Cerebellar nuclear complex (tissue), 1 donor: Measurements from ENCODE around the gene OPCML.

Experiments used
- DNase-seq, 2 experiments: peaks; one replicate each; lab custom pipeline; 2025; lab: John Stamatoyannopoulos, UW

The OPCML gene

DNA sequence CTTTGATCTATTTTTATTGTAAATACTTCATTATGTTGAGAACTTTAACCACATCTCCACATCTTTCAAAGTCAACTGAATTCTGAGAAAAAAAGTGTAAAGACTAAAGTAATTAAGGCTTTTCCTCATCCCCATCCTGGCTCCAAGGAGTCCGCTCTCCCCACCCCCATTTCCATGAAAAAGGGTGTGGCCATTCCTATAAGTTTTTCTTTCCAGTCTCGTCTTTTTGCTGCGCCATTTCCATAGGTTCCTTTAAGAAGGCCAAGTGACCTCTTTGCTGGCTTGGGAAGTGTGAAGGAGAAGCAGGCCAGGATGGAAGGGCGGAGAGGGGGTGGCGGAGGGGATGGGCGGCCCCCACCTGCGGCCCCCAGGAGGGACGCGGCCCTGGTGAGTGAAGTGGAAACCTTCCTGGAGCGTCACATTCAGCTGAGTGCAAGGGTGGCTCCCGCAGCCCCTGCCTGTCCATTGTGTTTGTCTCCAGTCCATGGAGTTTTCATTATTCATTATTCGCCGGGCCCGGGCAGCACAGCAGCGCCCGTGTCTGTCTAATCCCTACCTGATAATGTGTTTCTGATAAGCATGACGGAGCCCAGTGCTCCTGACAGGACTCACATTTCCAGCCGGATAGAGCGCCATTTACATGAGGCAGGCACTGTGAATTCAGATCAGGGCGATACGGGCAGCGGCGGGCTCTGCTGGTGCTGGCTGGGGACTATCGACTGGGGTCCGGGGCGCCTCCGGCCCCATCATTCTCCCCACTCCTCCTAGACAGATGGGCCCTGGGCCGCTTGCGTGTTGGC, 739.8 kb downstream of the OPCML start:
- DNase-seq = no peak

DNA sequence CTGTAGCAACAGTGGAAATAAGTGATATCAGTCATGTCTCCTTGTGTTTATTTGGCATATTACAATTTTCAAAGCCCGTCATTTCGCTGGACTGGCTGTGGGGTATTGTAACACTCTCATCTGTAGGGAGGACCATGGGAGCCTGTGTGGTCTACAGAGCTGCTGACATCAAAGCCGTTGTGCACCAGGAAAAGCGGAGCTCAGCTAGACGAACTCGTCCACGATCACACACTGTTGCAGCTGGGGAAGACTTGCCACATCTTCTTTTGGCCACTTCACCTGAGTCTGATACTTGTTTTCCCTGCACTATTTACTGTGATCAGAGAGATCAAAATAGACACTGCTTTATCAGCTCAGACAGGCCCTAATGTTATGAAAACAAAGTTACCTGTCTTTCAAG, 741.3 kb downstream of the OPCML start:
- DNase-seq = no peak

DNA sequence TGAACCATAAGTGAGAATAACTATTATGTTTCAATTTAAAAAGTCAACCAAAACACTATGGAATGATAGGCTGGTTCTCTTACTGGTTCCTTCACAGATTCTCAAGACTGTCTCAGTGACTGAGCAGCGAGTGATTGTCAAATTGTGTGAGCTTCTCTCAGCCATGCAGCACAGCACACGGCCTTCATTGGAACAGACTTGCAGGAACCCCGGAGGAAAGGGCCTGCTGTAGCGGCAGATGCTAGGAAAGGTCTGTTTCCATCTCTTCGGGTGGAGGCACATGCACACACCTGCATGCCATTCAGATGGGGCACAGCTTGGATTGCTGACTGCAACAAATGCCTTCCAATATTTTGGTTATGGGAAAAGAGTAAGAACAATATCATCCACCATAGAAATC, 741.8 kb downstream of the OPCML start:
- DNase-seq = no peak

DNA sequence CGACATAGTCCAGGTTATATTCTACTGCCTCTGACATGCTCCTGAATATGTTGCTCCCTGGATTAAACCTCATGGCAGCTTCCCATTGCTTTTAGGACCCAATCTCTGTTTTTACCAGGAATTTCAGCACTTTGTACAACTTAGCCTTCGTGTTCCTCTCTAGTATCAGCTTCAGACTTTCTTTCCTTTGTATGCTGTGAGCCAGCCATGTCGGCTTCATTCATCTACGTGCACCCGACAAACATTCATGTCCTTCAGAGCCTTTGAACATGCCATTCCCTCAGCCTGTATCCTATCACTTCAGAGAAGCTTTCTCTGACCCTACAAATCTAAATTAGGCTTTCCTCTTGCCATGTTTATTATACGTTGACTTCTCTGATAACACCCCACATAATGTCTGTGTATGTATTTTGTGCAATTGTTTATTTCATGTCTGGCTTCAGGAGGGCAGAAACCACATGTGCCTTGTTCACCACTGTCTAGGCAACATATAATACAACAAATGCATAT, 743.4 kb downstream of the OPCML start:
- DNase-seq = no peak

DNA sequence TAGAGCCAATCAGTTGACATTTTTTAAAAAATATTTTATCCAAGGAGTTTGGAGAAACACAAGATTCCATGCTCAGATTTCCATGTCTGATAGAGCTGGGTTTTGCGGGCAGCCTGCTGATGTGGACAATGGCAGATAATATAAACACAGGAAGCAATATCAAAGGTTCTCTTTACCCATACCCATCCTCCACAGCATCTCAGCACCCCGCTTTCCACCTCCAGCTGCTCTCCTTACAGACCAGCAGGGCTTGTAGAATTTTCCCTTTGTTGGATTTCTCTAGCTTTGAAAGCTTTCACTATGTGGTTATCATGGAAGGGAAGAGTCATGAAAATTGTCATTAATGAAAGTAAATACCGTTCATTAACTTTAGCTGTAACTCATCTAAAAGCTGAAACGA, 746.4 kb downstream of the OPCML start:
- no peak for DNase-seq

DNA sequence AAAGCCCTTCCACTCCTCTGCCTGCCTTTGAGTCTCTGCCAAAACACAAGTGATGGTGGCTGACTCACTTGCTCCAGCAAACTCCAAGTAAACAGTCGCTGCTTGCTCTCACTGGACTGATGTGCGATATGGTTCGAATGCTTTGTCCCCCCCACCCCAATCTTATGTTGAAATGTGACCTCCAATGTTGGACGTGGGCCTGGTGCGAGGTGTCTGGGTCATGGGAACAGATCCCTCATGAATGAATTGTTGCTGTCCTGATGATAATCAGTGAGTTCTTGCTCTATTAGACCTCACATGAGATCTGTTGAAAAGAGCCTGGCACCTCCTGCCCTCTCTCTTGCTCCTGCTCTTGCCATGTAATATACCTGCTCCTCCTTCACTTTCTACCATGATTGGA, 747.9 kb downstream of the OPCML start:
- no peak for DNase-seq

DNA sequence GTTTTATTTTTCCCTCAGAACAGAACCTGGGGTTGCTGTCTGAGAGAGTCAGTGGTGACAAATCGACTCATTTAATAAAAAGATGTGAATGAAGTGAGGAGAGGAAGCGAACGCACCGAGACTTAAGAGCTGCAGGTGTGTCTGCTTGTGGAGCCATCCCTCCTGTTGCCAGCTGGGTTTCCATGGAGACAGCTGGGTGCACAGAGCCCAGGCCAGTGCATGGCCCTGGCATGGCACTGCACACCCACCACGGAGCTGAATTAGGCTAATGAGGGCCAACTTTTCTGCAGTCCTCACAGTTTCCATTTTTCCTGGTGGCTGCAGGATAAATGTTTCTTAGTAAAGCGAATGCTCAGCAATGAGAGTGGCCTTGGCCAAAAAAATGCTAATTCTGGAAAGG, 750.2 kb downstream of the OPCML start:
- DNase-seq = peak in 1 of 2 experiments; percentile 32

DNA sequence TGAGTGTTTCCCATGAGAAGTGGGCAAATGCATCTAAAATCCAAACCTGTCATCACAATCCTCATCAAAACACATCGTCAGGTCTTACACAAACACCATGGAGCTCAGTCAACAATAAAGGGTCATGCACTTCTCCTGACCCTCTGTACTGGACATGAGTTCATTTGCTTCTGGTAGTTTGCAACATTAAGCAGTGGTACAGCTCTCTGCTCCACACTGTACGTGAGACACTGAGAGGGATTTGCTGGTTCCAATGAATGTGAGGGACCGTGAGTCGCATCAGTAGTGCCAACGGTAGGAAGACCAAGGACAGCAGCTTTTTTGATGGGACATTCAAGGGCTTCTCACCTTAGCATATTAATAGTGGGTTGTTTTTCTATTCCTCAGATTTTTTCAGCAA, 752.3 kb downstream of the OPCML start:
- peak in 1 of 2 experiments; percentile 35 for DNase-seq

DNA sequence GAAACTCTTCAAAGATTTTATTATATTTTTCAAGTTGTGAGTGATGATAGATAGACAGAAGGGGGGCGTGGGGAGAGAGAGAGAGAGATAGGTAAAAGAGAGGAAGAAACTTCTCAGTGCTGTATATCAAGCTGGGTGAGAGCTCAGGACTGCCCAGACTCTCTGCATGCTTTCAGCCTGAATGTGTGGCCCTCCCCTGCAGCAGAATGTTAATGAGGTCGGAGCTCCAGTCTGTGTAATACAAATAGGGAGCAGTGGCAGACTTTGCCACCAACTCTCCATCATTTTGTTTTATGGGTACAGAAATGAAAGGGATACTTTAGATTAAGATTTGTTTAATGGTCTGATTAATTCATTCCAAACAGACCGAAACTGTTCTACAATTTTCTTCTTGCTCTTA, 752.8 kb downstream of the OPCML start:
- DNase-seq = peak; percentile 11 to 35

DNA sequence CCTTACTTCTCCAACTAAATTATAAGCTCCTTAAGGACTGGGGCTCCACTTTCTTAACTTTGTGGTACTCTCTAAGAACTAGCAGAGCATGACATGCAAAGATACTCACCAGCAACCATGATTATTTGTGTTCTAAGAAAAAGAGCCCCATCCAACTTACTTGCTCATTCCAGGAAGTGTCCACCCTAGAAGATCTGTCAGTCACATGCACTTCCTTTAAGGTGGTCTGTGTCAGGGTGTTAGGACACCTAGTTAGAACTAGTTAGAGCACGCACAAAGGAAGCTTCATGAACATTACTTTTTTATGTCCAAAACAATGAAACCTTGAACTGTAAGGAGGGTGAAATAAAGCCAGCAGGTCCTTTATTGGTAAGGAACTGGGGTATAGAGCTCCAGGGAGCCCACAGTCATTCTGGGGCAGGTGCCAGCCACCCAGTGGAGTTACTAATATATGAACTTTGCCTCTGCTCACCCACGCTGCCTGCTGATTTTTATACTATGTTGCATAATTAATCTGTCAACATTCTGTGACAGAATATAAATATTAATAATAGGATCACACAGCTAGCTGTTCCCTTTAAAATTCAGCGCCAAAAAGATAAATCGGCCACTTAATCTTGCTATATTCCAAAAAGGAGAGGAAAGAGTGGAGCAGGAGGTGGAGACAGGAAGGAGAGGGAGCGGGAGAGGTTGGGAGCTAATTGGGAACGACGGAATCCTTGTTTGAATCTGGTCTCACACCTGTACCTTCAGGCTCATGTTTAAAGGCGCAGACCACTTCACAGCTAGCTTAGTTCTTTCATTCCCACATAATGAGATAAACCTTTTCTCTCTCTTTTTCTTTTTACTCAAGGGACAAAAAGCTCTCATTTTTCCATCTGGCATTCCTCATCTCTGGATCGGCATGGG, 755.0 kb downstream of the OPCML start:
- DNase-seq = no peak

DNA sequence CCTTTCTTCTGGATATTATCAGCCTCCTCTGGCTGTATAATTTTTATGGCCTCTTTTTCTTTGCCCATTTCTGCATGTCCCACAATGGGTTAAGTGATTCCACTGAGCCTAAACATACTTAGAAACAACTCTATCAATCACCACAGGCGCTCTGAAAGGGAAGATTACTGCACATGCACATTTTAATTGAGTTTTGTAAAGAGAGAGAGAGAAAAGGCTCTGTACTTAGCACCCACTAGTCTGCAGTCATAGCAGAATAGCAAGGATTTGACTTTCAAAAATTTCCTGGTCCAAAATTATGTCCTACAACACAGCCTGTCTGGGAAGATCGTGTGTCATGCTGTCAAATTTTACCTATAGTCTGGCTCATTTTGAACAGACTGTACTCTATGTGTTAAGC, 758.5 kb downstream of the OPCML start:
- no peak for DNase-seq

DNA sequence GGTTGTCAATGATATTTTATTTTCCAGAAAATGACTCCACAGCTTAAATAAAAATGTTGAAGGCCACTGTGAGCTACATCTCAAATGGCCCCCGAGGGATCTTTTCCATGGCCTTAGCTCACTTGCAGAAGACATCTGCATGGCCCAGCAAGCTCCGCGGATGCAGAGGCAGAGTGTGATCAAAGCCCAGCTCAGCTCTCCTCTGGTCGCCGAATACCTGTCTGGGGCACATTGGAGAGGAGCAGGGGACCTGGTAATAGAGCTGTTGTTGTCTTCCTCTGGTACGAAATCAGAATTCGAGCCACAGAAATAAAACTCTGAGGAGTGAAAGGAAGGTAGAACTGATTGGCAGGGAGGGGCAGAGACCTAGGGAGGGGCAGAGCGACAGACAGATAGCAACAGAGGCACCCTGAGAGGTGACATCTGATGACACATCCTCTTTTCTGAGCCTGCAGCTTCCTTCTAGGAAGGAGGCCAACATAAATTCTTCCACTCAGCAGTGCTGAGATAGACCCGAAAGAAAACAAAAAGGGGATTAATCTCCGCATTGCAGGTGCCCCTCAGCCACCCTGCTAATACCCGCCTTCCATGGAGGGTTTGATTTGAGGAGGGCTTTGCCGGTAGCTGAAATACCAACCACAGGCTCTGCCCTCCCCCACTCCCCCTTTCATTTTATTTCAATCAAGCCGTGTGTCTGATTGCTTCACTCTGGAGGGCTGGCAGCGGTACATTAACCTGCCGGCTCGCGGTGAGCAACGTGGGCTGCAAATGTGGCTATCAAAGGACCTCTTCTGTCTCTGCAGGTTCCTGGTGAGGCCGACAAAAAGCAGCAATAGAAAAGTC, 759.4 kb downstream of the OPCML start:
- peak in 1 of 2 experiments; percentile 73 for DNase-seq

DNA sequence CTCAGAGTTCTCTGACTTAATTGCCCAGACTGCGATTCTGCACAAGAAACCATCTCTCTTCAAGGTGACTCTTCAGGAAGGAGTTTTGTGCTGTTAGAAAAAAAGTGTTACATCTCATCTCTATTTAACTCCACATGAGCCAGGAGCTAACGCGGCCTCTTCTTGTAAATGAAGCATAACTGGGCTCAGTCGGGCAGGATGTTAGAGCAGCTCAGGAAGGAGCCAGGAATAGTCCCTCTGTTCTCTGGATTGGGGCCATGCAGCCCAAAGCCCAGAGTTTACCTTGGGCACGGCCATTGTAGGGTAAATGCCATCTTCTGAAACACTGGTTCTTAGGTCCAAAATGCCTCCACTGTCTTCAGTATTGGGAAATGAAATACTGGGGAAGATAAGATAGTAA, 760.6 kb downstream of the OPCML start:
- DNase-seq = no peak

DNA sequence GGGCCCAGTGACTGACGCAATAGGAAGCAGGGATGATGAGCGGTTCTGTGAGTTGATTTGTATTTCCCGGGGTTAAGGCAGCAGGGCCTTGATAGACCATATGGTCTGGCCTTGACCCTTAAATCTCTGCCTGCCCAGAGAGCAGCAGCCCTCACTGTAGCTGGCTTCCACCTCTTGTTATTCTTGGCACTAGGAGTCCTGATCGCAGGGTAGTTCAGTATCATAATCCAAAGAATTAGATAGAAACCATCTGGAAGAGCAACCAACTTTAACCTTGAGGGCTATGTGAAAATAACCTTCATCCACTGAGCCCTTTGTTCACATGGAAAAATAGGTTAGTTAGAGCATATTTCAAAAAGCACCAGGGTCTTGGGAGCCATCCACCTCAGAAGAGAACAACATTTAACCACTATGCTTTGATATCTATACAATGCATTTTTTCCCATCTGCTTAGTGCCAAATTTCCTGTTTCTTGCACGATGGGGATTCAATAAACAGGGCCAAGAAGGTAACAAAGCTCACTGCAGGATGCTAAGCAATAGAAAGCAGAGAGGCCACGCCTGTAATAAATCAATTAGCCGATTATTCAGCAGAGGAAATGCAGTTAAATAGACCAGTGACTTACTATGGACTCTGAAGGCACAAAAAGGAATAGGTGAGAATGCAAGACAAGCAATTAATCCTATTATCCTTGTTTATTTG, 761.3 kb downstream of the OPCML start:
- peak; percentile 50 to 96 for DNase-seq

DNA sequence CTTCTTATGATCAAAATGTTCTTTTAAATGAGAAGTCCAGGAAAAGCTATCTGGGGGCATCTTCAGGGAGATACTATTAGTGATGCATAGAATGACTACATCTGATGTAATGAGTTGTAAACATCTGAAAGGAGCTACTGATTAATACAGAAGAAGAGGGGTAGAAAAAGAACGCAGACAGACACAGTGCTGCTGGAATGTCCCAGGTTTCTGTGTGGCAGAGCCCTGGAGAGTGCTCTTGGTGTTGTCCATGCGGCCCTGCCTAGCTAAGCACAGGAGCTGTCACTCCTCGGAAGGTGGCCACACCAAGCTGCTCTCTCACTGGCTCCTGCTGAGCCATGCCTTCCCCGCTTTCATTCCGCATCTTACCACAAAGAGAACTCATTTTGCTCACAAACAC, 768.8 kb downstream of the OPCML start:
- no peak for DNase-seq

DNA sequence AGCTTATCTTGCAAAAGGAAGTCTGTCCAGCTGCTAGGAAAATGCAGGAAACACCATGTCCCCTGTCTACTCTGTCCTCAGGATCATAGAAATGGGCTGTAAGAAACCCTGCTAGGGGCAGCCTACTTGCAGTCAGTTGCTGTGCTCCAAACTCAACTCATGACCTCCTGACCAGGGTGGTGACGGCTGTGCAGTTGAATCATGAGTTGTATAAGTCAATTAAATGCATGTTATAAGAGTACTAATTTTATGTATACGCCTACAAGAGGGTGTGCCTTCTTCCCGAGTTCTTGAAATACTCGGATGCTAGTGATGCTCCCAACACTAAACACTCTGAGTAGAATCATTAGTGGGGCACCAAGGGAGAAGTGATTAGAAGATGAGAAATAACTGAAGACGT, 776.4 kb downstream of the OPCML start:
- no peak for DNase-seq

DNA sequence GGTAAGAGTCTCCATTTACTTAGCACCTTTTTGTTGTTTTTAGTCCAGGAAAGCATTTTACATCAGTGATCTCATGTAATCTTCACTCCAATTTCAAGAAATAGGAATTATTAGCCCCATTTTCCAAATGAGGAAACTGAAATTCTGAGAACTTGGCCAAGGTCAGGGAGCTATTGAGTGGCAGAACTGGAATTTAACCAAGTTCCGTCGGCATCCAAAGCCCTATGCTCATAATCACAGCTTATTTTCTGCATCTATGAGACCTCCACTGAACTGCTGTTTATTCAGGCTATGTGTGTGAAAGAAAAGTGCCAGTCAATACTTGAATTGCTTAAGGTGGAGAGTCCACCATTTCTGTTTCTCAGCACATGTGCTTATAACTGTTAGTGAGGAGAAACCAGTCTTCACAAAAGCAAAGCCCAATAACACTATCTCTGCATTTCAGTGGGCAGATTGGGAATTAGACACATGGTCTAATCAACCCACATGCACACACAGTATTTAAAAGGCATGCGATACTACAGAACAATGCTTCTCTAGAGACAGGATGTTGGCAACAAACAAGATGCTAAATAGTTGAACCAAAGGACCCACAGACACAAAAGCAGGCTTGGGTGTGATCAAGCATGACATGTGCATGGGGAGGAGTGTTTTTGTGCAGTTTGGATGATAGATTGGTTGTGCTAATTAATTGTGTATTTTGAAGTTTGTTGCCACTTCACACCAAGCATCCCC, 780.6 kb downstream of the OPCML start:
- DNase-seq = no peak

DNA sequence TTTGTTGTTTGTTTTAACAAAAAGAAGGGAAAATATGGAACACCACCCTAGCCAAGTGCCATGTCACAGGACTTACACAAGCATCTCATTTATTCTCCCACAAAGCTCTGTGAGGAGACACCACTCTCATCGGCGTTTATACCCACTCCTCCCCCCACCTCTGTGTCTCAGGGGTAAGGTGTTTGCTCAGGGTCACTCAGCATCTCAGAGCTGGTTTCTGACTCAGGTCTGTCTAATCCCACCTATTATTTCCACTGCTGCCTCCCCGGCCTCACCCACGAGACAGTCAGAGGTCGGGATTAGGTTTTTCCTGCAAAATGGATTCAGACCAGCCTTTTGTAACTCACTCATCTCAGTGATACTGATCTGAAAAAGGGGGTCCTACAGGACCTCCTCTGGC, 786.0 kb downstream of the OPCML start:
- no peak for DNase-seq

DNA sequence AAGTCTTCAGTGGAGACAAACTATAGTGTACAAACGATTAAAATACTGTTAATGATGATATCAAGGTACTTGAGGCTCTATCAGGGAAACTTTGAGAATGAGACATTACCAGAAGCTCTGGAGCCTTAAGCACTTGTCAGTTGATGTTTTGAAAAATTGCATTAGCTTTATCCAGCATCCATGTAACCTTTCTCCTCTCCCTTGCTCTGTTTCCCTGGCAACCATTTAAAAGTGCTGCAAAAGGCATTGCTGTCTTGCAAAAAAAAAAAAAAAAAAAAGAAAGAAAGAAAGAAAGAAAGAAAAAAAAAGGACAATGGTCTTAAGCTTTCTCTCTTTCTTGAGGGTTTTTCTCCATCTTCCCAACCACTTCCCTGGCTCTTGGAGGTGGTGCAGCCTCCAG, 787.0 kb downstream of the OPCML start:
- no peak for DNase-seq

DNA sequence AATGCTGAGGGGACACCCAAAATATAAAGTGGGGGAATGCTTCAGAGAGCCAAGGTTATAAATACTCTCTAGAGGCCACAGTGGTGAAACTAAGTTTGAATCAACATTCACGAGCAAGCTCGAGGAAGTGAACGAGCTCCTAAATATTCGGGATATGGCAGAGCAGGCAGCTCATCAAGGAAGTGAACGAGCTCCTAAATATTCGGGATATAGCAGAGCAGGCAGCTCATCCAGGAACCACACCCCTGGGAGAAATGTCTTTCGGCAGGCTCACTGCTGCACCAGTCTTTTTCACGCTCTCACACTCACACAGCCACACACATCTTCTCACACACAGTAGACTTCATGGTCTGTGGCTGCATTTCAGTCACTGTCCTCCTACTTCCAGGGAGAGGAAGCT, 787.5 kb downstream of the OPCML start:
- no peak for DNase-seq

DNA sequence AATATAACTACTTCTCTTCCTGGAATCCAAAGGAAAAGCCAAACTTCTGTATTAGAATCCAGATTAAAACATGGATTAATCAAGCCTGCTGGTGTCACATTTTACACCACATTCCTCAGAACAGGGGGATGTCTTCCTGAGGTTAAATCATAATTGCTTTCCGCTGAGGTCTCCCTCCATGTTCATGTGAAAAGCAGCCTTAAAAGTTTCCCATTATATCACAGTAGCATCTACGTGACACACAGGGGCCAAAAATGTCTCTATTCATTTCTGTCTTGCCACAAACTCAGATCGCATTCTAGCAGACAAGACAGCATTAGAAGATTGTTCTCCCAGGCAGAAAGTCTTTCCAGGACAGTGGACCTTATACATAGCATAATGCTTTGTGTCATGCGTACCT, 788.7 kb downstream of the OPCML start:
- no peak for DNase-seq
